ENCODE data around the gene SNCAIP.

- TF ChIP-seq, protein P1, sequence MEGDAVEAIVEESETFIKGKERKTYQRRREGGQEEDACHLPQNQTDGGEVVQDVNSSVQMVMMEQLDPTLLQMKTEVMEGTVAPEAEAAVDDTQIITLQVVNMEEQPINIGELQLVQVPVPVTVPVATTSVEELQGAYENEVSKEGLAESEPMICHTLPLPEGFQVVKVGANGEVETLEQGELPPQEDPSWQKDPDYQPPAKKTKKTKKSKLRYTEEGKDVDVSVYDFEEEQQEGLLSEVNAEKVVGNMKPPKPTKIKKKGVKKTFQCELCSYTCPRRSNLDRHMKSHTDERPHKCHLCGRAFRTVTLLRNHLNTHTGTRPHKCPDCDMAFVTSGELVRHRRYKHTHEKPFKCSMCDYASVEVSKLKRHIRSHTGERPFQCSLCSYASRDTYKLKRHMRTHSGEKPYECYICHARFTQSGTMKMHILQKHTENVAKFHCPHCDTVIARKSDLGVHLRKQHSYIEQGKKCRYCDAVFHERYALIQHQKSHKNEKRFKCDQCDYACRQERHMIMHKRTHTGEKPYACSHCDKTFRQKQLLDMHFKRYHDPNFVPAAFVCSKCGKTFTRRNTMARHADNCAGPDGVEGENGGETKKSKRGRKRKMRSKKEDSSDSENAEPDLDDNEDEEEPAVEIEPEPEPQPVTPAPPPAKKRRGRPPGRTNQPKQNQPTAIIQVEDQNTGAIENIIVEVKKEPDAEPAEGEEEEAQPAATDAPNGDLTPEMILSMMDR (IDR thresholded peaks at IDR 0.05): no peak
- no peak for TF ChIP-seq POLR2AphosphoS5 (IDR thresholded peaks at IDR 0.05)
Observed at GRCh38 chr5:122301016-122301415, 11.0 kb upstream of the SNCAIP start.
